SK-N-DZ (cell line): ENCODE results near the gene TREM1.
"Not testable (repeated sequence)": the region's sequence is repeated elsewhere in the genome, so short reads cannot be mapped to it uniquely, and the experiment has no call there.

Experiments used
- DNase-seq: peaks from one replicate; pipeline ENCODE4 v3.0.0-alpha.2; 2015; ENCODE audit warnings: low spot score

TREM1 gene

GRCh38 chr6:41297248-41297647 is 10.8 kb upstream of the TREM1 start:
- not testable (repeated sequence) for DNase-seq

DNA sequence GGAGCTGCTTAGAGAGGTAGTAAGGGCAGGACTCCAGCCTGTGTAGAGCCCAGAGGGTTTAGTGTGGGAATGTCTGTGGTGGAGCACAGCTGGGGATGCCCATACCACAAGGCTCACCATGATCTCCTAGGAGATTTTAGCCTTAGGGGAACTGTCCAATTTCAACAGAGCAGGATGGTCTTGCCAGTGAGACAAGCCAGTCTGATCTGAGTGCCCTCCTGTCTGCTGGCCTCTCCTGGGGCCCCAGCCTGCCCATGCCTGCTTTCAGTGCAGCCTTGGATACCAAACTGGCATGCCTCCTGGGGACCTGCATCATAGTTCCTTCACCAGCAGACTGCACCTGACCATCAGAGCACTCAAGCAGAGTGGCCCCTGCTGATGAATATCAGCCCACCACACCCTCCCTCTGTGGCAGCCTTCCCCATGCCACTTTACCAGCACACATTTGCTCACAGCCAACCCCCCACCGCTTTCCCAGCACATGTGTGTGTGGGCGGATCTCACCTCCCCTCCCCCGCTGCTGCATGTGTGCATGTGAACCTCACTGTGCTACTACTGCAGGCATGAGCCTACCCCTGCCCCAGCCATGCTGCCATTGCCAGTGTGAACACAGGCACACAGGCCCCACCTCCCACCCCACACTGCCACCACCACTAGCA is 7.9 kb upstream of the TREM1 start:
- no peak for DNase-seq

DNA sequence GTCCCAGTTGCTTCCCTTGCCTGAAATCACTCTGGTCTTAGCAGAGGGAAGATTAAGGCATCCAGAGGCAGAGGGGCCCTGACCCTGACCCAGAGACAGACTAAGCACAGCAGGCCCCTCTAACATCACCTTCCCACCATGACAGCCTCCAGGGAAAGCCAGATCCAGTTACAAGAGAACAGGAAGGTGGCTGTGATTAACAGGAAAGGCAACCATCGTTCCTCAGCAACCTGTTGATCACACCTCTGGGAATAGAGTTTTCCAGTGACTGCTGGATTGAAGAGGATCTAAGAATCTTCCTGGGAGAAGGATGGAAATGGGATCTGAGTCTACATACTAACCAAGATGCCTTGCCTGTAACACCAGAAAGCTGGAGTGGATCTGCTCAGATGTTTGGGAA is 5.2 kb upstream of the TREM1 start:
- DNase-seq, result no peak

DNA sequence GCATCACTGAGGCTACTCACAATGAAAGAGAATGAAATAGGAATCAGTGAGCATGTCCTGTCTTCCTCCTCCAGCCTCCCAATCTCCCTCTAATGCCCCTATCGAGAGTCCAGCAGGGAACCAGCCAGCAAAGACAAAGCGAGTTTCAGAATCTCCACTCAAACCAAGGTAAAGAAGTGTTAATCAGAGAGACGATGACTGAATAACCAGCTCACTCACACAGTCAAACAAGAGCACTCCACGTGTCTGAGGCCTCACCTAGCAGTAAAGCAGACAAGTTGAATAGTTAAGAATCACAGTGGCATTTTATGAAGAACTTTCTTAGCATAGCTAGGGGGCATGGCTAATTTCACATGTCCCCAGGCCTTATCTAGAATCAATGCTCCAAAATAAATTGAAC is 3.3 kb upstream of the TREM1 start:
- DNase-seq, result no peak

GRCh38 chr6:41288754-41289129 is 2.3 kb upstream of the TREM1 start:
- no peak for DNase-seq

- DNase-seq, result no peak
These were observed 1.7 kb upstream of the TREM1 start for GRCh38 chr6:41288030-41288753.

- no peak for DNase-seq
These were observed 1.8 kb downstream of the TREM1 start for GRCh38 chr6:41284726-41285125.

GRCh38 chr6:41283600-41283999 is 2.9 kb downstream of the TREM1 start:
- DNase-seq, result no peak

GRCh38 chr6:41280381-41281057 is 6.0 kb downstream of the TREM1 start:
- no peak for DNase-seq

GRCh38 chr6:41278699-41279405 is 7.6 kb downstream of the TREM1 start:
- peak; percentile 38 for DNase-seq

DNA sequence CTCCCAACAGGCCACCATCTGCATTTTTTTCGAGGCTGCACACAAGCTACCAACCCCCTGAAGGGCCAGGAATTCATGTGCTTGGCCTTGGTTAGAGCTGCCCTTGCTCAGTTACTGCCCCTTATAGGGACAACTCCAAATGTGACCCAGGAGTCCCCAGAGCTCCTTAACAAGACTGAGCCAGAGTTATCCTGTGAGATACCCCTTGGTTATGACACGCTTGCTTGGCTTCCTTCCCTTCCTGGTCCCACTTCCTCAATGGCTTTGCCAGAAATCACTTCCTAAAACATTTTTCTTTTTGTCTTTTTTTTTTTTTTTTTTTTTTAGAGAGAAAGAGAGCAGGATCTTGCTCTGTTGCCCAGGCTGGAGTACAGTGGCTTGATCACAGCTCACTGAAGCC is 8.9 kb downstream of the TREM1 start:
- DNase-seq, result no peak

- DNase-seq, result no peak
These were observed 11.0 kb downstream of the TREM1 start for GRCh38 chr6:41275489-41275888.

- DNase-seq, result no peak
These were observed 12.2 kb downstream of the TREM1 start for GRCh38 chr6:41274256-41274655.

GRCh38 chr6:41273714-41274113 is 12.8 kb downstream of the TREM1 start:
- no peak for DNase-seq

GRCh38 chr6:41272591-41273240 is 13.8 kb downstream of the TREM1 start:
- no peak for DNase-seq

GRCh38 chr6:41271901-41272395 is 14.5 kb downstream of the TREM1 start:
- no peak for DNase-seq

GRCh38 chr6:41269716-41270115 is 16.8 kb downstream of the TREM1 start:
- DNase-seq, result no peak

DNA sequence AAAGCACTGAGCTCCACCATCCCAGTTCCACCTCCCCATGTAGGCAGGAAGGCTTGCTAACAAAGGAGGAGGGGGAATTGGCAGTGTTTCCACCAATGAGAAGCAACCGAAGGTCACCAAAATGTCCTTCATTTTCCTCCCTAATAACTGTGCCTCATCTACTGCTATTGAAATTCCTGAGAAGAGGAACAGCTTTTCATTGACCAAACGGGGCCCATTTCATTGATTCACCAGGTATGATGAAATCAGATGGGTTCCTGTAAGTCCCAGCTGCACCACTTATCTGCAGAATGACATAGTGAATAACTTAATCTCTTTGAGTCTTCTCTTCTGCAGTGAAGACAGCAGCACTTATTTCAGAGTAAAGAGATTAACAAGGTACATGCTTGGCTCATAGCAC is 17.3 kb downstream of the TREM1 start:
- no peak for DNase-seq

GRCh38 chr6:41268478-41268877 is 18.0 kb downstream of the TREM1 start:
- DNase-seq, result no peak

- no peak for DNase-seq
These were observed 19.9 kb downstream of the TREM1 start for GRCh38 chr6:41266541-41266940.

DNA sequence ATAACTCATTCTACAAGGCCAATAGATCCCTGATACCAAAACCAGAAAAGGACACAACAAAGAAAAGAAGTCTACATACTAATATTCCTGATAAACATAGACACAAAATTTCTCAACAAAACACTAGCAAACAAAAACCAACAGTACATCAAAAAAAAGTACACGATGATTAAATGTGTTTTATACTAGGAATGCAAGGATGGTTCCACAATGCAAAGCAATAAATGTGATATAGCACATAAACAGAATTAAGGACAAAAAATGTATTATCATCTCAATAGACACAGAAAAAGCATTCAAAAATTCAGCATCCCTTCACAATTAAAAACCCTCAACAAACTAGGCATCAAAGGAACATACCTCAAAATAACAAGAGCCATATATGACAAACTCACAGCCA is 23.2 kb downstream of the TREM1 start:
- no peak for DNase-seq

DNA sequence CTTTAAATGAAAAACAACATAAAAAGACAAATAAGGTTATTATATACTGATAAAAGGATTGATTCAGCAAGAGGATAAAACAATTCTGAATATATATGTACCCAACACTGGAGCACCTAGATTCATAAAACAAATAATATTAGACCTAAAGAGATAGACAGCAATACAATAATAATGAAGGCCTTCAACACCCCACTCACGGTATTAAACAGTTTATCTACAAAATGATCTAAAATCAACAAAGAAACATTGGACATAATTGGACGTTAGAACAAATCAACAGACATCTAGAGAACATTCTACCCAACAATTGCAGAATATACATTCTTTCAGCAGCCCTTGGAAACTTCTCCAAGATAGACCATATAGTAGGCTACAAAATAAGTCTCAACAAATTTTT is 24.1 kb downstream of the TREM1 start:
- DNase-seq, result no peak
